Common myeloid progenitor, CD34-positive (primary cell): ENCODE measurements around the gene COL23A1.

Experiments
- CTCF ChIA-PET: fragments of 350-600 bp; sonication (Branson Sonifier 250); formaldehyde crosslinking; loops from one replicate; lab custom pipeline; 2021; ENCODE audit warnings: antibody characterized with exemption; lab: Charles Lee
- POLR2A ChIA-PET: fragments of 350-600 bp; sonication (Branson Sonifier 250); formaldehyde crosslinking; loops from one replicate; lab custom pipeline; 2021; ENCODE audit warnings: antibody characterized with exemption; lab: Charles Lee
- DNase-seq, 3 donors: peaks; one replicate each; pipeline versions ENCODE4 v3.0.0 to v3.0.0-alpha.2; 2013
- H3K27ac ChIP-seq, 2 experiments: 1 replicate in 1 of 2; 2 replicates in 1 of 2; pipeline ENCODE4 v1.7.0; 2013; ENCODE audit warnings: inconsistent platforms in 2 of 2, low read length in 2 of 2, mild to moderate bottlenecking in 2 of 2, low read depth in 1 of 2, moderate library complexity in 1 of 2; ENCODE audit not compliant: severe bottlenecking in 2 of 2, insufficient read depth in 1 of 2, poor library complexity in 1 of 2
- H3K27me3 ChIP-seq, 5 experiments: replicated peaks in 2 of 5; 1 replicate in 3 of 5; 2 replicates in 2 of 5; pipeline versions ENCODE4 v1.6.1 to v1.7.0; 2013; ENCODE audit warnings: low read length in 4 of 5, mild to moderate bottlenecking in 2 of 5, moderate library complexity in 2 of 5, inconsistent platforms in 1 of 5; ENCODE audit not compliant: insufficient read depth in 5 of 5, control insufficient read depth in 4 of 5
- H3K36me3 ChIP-seq, 4 experiments: 1 replicate in 2 of 4; 2 replicates in 2 of 4; pipeline versions ENCODE4 v1.6.1 to v1.7.0; 2013; ENCODE audit warnings: low read length in 3 of 4, control low read depth in 1 of 4, mild to moderate bottlenecking in 1 of 4; ENCODE audit not compliant: control insufficient read depth in 4 of 4, insufficient read depth in 4 of 4
- H3K4me1 ChIP-seq, 4 experiments: 1 replicate in 3 of 4; 2 replicates in 1 of 4; pipeline versions ENCODE4 v1.6.1 to v1.7.1; 2013; ENCODE audit warnings: low read length in 3 of 4, mild to moderate bottlenecking in 3 of 4, control low read depth in 1 of 4, inconsistent platforms in 1 of 4, moderate library complexity in 1 of 4; ENCODE audit not compliant: control insufficient read depth in 4 of 4, insufficient read depth in 4 of 4; ENCODE audit errors: control extremely low read depth in 1 of 4
- H3K4me3 ChIP-seq, 7 experiments: 1 replicate in 4 of 7; 2 replicates in 3 of 7; pipeline versions ENCODE4 v1.5.1 to v1.7.0; 2013; ENCODE audit warnings: mild to moderate bottlenecking in 7 of 7, low read length in 6 of 7, moderate library complexity in 6 of 7, inconsistent platforms in 2 of 7, low read depth in 2 of 7, control low read depth in 1 of 7; ENCODE audit not compliant: insufficient read depth in 4 of 7, control insufficient read depth in 1 of 7; ENCODE audit errors: extremely low read depth in 1 of 7
- H3K9me3 ChIP-seq, 5 experiments: 1 replicate in 4 of 5; 2 replicates in 1 of 5; pipeline versions ENCODE4 v1.6.1 to v1.7.1; 2013; ENCODE audit warnings: low read length in 4 of 5, mild to moderate bottlenecking in 2 of 5, inconsistent platforms in 1 of 5, low read depth in 1 of 5, moderate library complexity in 1 of 5; ENCODE audit not compliant: control insufficient read depth in 4 of 5, insufficient read depth in 2 of 5; ENCODE audit errors: control extremely low read depth in 1 of 5
- WGBS: methylation state at CpG from one replicate; pipeline ENCODE4 v1.1.5; 2013; ENCODE audit not compliant: insufficient coverage; 5-methylcytosine and 5-hydroxymethylcytosine counted together

Gene COL23A1

DNA sequence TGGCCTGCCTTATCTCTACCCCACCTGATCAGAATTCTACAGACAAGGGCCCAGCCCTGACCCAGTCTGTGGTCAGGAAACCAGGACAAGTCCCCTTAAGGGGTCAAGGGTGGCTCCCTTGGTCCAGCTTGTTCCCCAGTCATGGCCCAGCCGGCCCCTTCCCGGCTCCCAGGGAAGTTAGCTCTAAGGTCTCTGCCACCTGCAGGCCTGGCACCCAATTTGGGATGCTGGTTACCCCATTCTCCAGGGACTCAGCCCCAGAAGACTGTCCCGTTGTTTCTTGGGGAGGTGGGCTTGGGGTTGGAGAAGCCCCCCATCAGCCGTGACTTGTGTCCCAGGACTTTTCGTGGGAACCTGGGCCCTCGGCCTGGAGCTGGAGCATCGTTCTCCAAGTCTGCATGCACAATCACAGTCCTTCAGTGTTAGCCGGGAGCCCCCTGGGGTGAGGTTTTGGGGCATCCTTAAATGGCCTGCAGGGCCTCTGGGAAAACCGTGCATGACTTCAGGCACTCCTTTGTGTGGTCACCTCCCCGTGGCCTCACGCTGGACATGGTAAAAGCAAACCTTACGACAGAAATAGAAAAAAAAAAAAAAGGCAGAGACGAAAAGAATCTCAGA lies 206.8 kb downstream of the COL23A1 start:
- over 99% methylated on average over 12 of the region's 13 CpGs for WGBS
- Histone ChIP-seq H3K4me3 (no peak overlapping the region), H3K27me3 (peaks cover 0 to 26% (median 9%) of the 10 kb centered on the region in 5 experiments), H3K36me3 (no peaks in the 10 kb centered on the region), H3K4me1 (no peaks in the 10 kb centered on the region), H3K27ac (no peak overlapping the region), H3K9me3 (no peaks in the 10 kb centered on the region)
- POLR2A ChIA-PET: no interaction called here
- no peak for DNase-seq
- CTCF ChIA-PET: no interaction called here

DNA sequence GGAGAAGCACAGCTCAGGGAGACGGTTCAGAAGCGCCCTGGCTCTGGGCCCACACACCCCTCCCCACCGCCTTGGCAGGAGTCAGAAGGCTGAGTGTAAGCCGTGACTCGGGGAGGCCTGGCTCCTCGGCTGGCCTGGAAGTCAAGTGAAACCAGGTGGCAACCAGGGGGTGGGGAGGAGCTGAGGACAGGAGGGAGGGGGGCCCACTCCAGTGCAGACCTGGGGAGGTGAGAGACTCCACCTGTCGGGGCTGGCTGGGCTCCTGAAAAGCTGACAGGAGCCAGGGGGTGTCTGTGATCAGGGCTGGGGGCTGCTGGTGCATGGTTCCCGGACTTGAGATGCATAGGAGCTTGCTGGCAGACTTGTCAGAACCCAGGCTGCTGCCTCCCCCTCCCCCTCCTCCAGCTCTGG lies 207.4 kb downstream of the COL23A1 start:
- DNase-seq: no peak
- Histone ChIP-seq H3K4me3 (no peak overlapping the region), H3K27me3 (peaks cover 0 to 26% (median 5%) of the 10 kb centered on the region in 5 experiments), H3K36me3 (no peaks in the 10 kb centered on the region), H3K27ac (no peak overlapping the region), H3K9me3 (no peaks in the 10 kb centered on the region), H3K4me1 (no peaks in the 10 kb centered on the region)
- ChIA-PET CTCF (interaction anchor here (0.8 kb wide), 1 partner anchor 9 kb away, joined by 4 read pairs; no protein-coding TSS in a partner anchor), POLR2A (no interaction called here)
- WGBS: 92% methylated on average over 6 of the region's 8 CpGs

DNA sequence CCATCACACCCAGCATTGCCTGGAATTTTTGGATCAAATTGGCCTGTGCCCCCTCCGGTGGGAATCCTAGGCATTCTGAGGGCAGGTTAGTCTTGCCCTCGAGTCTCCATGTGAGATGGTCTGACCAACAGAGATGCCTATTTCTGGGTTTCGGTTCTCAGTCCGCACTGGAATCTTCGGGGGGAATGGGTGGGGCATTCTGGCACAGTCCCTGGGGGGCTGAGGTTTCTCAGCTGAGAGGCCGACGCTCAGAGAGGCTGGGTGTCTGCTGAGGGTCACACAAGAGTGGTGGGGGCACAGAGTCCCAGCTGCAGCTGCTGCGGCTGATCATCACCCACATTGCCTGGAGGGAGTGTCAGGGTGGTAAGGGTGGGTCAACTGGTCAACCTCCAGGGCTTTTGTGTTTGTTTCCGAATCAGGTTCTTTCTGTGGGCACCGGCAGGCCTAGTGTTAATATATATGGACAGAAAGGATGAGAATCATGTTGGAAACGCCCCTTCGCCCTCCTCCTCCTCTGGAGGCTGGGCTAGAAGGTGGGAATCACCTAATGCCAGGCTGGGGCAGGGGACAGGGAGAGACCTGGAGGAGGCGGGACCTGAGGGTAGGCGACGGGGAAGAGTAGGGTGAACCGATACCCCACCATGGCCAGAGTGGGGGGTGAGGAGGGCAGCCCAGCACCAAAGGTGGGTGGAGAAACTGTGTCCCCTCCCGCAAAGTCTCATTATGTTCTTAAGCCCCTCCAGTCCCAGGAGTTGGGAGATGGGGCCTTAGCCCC lies 208.1 kb downstream of the COL23A1 start:
- H3K27me3 ChIP-seq: peaks cover 0 to 26% (median 5%) of the 10 kb centered on the region in 5 experiments
- ChIA-PET POLR2A (no interaction called here), CTCF (interaction anchor here (0.8 kb wide), 1 partner anchor 9 kb away, joined by 4 read pairs; no protein-coding TSS in a partner anchor)
- H3K36me3 ChIP-seq: no peaks in the 10 kb centered on the region
- H3K27ac ChIP-seq: no peak overlapping the region
- no peak for DNase-seq
- H3K9me3 ChIP-seq: no peaks in the 10 kb centered on the region
- H3K4me3 ChIP-seq: no peak overlapping the region
- H3K4me1 ChIP-seq: peaks cover 0 to 2% (median 0%) of the 10 kb centered on the region in 4 experiments
- over 99% methylated on average over 13 of the region's 17 CpGs for whole genome bisulfite sequencing

DNA sequence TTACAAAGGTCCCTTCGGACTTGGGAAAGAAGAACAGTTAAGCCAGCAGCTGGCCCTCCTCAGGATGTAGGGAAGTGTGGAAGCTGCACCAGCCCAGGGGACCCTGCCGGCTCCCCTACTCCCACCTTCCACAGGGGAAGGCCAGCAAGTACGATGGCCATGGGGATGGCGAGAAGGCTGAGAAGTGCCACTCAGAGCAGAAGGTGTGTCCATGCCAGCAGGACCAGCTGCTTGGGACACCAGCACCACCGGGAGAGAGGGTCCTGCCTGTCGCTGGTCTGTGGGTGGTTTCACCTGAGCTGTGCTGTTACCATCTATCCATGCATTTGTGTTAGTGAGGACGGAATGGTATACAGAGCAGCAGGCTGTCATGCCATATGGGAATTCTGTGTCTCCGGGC lies 209.0 kb downstream of the COL23A1 start:
- WGBS: 95% methylated on average over 6 of the region's 8 CpGs

DNA sequence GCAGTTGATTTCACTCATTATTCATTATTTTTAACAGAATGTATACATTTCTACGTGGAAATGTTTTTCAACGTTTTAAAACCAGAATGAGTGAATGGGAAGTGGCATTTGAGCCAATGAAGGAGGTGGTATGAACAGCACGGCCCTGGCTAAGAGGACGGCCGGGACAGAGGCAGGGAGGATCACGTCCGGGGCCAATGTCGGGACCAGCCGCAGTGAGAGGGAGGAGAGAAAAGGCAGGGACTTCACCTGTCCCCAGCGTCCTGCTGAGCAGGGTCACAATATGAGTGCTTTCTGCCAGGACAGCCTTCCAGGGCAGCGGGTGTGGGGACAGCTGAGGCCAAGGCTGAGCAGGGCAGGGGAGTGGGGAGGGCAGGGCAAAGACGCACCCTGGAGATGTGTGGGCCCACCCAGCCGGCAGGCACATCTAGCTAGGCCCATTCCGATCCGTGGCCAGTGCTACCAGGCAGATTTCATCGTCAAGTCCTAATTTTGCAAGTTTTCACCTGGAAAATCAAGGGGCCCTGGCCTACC lies 209.6 kb downstream of the COL23A1 start:
- ChIA-PET POLR2A (no interaction called here), CTCF (interaction anchor here (0.9 to 1.6 kb wide), 2 partner anchors 10 to 28 kb away, joined by 3 read pairs; no protein-coding TSS in a partner anchor)
- WGBS: 97% methylated on average over 14 of the region's 16 CpGs
- Histone ChIP-seq H3K27me3 (peaks cover 0 to 26% (median 6%) of the 10 kb centered on the region in 5 experiments), H3K4me1 (peaks cover 0 to 4% (median 0%) of the 10 kb centered on the region in 4 experiments), H3K36me3 (no peaks in the 10 kb centered on the region), H3K4me3 (no peak overlapping the region), H3K27ac (no peak overlapping the region), H3K9me3 (no peaks in the 10 kb centered on the region)
- DNase-seq: no peak

More for the DNA sequence above, 209.0 kb downstream of the COL23A1 start:
- Histone ChIP-seq H3K36me3 (no peaks in the 10 kb centered on the region), H3K27ac (no peak overlapping the region), H3K9me3 (no peaks in the 10 kb centered on the region), H3K4me1 (peaks cover 0 to 4% (median 0%) of the 10 kb centered on the region in 4 experiments), H3K4me3 (no peak overlapping the region), H3K27me3 (peaks cover 0 to 29% (median 8%) of the 10 kb centered on the region in 5 experiments)
- DNase-seq: no peak
- CTCF ChIA-PET: interaction anchor here (0.9 kb wide), 1 partner anchor 29 kb away, joined by 3 read pairs; no protein-coding TSS in a partner anchor
- POLR2A ChIA-PET: no interaction called here

DNA sequence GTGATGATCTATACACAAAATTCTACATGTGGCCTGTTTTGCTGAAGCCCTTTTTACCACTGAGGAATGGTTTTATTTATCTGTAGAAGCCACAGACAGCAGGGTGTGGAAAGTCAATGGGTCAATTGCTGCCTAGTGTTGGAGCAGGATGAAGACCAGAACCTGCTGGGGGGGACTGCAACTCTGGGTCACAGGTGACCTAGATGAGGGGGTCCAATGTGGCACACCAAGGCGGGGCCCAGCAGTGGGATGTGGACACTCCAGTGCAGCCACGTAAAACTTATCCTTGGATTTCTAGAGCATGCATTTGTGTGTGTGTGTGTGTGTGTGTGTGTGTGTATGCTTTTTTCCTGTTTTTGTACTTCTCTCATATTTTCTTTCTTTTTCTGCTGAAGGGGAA lies 210.1 kb downstream of the COL23A1 start:
- Histone ChIP-seq H3K9me3 (no peaks in the 10 kb centered on the region), H3K4me3 (no peak overlapping the region), H3K36me3 (no peaks in the 10 kb centered on the region), H3K27me3 (peaks cover 0 to 25% (median 5%) of the 10 kb centered on the region in 5 experiments), H3K27ac (no peak overlapping the region), H3K4me1 (peaks cover 0 to 4% (median 0%) of the 10 kb centered on the region in 4 experiments)
- 50% methylated on average over 1 of the region's 2 CpGs for WGBS
- no peak for DNase-seq
- ChIA-PET CTCF (interaction anchor here (1.6 kb wide), 1 partner anchor 10 kb away, joined by 3 read pairs; no protein-coding TSS in a partner anchor), POLR2A (no interaction called here)
